Activated T-cell treated with anti-CD3 and anti-CD28 coated beads for 24 hours (primary cell): ENCODE data around the gene EPN3.

Source experiments
- DNase-seq: peaks from one replicate; pipeline ENCODE4 v3.0.0-alpha.2; 2020; ENCODE audit warnings: low read depth

Gene EPN3

DNA sequence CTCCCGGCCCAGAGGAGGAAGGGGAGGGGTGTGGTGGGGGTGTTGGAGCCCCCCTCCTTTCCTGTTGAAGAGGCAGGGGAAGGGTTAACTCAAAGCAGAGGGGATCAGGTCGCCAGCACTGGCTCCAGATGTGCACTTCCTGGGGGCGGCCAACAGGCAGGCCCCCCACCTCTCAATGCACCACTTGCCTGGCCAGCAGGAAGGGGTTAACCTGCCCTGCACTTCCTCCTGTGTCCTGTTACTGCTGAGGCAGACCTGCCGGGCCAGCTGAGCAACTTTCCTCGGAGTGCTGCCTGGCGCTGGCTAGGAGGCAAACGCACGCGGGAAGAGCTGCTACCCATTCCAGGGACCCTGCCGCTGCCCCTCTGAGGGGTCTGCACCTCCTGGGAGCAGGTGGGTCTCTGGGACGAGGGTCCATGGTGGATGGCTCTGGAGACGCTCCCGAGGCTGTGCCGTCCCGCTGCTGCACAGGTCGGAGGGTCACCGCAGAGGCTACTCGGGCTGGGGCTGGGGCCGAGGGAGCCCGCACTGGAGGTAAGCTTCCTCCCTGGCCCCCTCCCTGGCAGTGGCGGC, at the start of gene EPN3:
Gene EPN3 (plus strand): TSS at position 284 of the 573 bp plus-strand sequence. CDS start 3,822 bp downstream, outside the sequence.
- DNase-seq: no peak

DNA sequence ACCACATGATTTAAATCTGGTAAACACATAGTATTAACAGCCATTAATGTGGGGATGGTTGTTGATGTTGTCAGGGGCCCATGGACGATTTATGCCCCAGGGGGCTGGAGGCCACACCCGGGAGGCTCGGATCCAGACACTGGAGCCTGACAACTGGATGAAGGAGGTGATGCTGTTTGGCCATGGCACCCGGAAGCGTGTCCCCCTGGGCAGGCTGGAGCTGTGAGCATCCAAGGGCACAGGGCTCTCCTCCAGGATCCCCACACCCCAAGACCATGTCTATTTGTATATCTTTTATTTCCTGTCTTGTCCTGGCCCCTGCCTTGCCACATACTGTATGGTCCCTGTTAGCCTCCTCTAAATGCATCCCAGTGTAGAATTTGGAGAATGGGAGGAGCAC, 49.3 kb upstream of the EPN3 start:
- DNase-seq: no peak

DNA sequence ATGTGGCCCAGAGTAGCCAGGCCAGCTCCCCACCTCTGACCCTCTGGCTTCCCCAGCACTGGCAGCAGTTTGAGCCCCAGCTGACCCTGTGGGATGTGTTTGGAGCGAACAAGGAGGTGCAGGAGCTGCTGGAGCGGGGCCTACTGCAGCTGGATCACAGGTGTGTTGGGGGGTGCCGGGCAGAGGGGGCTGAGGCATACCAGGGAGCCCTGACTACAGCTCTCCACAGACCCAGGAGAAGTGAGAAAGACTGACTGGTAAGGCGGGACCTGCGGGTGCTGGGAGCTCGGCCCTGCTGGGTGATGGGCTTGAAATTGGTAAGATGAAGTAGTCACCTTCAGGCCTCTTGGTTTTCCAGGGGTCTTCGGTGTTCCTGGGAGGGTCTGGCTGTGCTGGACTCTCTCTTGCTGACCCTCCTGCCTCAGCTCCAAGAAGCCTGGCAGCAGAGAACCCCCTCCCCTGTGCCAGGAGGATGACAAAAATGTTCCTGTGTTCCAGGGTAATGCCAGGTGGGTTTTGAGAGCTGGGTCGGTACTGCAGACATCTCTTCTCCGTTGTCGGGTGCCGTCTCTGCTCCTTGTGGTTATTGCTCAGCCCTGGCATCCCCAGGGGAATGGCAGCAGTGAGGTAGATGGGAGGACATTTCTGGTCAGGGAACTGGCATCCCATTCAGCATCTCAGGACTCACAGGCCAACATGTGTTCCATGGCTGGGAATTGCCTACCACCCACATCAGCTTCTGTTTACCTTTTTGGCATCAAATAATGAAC, 48.0 kb upstream of the EPN3 start:
- DNase-seq: no peak

DNA sequence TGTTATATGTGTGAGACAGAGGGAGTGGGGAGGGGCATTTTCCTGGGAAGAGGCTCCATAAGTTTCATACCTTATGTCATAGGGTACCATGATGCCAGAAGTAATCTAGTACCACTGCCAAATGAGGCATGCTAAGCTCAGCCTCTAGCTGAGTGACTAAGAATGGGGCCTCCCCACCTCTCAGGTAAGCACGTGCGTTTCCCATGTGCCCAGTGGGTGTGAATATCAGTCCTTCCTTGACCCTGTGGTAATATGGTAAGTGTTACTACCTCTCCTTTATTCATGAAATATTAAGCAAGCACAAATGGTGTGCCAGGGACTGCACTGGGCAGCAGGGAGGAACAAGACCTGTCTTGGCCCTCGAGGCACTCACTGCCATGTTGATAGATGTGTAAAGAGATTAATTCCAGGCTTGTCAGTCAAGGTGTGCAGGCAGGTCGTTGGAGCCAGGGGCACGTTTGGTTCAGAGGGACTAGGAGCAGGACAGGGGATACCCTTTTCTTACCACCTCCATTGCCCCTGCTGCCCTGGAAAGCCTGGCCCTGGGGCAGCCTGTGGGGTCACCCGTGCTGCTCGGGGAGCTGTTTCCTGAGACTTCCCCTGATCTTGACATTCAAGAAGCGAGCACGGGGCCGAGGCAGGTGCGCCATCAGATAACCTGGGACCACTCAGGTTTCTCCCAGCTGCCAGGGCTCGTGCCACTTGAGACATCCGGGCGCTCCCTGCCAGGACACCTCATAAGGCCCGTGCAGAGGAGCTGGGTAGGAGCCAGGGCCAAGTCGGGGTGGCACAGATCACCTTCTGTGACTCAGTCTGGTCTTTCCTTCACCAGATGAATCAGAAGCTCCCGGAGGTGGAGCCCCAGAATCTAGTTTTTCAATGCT, 45.1 kb upstream of the EPN3 start:
- no peak for DNase-seq

DNA sequence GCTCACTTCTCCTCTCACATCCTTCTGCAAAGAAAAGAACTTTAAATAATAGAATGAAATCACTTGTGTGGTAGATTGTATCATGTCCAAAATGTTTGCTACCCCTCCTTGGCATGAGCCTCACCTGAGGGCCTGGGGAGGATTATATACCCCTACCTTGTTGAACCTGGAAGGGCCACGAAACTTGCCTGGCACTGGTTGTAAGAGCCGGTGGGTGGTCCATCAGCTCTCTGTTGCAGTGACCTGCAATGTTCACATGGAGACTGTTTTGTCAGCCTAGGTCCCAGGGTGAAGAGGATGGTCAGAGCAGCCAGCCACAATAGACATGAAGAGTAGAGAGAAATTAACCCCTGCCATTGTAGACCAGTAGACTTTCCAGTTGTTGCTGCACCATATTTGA, 43.7 kb upstream of the EPN3 start:
- no peak for DNase-seq

DNA sequence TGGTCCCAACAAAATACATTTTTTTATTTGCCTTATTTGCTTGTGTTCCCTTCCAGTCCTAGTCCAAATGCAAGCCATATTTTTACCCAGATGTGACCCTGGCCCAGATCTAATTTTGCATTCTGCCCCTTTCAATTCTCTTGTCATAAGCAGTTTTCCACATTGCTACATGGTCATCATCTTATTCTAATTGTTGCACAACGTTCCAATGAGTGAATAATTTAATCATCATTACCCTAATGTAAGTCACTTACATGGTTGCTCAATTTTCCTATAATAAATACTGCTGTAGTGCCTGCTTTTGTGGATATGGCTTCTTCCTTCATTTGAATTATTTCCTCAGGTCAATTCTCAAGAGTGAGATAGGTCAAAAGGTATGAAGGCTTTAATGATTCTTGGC, 41.0 kb upstream of the EPN3 start:
- DNase-seq: no peak

DNA sequence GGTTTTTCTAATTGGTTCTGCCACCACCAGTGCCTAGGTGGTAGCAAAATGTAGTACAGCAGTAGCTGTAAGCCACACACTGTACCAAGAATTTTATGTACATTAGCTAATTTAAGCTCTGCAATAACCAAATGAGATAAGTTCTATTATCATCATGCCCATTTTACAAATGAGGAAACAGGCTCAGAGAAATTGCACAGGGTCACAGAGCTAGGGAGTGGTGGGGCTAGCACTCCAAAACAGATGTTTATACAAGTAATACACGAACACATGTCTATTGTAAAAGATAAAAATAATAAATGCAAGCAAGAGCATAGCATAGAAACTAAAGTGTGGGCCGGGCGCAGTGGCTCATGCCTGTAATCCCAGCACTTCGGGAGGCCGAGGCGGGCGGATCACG, 40.3 kb upstream of the EPN3 start:
- no peak for DNase-seq

DNA sequence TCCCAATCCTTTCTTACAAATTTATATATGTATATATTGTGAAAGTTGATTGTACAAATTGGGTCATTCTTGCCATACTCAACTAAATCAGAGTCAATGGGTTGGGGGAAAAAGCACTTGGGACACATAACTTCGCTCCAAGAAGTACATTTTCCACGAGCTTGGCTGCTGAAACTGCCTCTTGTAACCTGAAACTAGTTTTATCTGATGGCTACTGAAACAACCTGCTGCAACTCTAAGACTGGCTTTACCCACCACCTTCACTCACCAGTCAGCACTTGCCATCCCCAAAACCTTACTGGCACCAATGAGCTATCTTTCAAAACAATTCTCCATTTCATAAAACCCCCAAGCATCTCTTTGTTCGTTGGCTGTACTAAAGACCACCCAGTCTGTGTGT, 38.8 kb upstream of the EPN3 start:
- DNase-seq: no peak

DNA sequence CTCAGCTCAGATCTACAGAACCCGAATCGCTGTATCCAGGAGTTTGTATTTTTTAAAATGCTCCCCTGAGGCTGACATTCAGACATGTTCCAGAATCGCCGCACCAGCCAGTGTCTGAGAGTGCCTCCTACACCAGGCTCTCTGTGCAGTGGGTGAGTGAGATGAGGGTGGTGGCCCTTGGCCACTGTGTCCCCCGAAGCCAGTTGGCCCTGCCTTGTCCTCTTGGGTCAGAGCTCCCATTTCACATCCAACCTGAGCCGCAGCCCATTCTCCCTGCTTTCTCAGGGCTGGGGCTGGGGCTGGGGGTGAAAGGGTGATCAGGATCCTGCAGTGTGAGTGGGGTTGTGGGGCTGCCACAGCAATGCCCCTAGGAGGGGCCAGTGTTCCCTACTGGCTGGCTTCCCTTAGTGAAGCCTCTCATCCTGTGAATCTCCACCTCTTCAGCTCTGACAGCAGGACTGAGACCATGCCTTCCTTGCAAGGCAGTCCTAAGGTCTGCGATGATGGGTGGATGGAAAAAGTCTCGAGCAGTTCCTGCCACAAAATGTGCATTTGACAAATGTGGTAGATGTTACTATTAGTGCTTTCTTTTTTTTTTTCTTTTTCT, 37.2 kb upstream of the EPN3 start:
- no peak for DNase-seq

DNA sequence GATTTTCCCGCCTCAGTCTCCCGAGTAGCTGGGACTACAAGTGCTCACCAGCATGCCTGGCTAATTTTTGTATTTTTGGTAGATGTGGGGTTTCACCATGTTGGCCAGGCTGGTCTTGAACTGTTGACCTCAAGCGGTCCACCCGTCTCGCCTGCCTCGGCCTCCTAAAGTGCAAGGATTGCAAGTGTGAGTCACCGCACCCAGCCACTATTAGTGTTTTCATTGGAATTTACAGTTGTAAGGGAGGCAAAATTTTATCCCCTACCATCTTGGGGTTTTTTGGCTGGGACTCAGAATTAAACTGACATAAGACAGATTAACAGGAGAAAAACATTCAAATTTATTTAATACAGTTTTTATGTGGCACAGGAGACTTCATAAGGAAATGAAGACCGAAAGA, 36.6 kb upstream of the EPN3 start:
- DNase-seq: no peak

DNA sequence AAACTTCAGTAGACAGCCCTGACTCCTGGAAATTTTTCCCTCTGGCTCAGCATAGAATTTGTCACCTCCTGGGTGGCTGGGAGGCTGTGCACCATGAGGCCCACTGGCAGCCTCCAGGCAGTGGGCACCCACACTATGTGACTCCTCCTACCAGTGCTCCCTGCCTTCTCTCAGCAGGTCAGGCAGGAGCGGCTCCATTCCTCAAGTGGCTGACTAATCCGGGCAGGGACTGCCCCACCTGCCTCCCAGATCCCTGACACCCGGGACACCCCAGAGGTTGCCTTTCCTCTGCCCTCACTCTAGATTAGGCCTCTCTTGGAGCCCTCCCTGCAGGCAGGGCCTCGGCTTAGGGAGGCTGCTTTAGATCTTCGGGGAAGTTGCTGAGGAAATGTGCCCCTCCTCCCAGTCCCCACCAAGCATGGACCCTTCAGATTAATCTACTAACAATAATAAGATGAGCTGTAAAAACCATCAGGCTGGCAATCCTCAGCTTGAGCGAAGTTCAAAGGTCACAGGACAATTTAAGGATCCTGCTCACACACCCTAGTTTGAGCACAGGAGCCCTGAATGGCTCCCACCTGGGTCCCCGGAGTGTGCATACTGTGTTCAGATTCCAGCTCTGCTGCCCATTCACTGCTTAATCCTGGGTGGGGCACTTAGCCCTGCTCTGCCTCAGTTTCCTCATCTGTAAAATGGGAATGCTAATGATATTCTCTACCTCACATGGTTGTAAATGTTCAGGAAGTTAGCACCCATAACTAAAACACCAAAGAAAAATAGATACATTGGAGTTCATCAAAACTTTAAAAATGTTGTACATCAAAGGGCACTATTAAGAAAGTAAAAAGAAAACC, 34.3 kb upstream of the EPN3 start:
- DNase-seq: no peak

DNA sequence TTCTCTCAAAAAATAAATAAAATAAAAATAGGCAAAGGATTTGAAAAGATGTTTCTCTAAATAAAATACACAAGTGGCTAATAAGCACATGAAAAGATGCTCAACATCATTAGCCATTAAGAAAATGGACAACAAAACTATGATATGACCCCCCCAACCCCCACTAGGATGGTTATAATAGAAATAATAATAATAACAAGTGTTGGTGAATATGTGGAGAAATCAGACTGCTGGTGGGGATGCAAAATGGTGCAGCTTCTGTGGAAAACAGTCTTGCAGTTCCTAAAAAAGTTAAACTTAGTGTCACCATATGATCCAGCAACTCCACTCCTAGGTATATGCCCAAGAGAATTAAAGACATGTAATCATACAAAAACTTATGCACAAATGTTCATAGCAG, 33.3 kb upstream of the EPN3 start:
- no peak for DNase-seq

DNA sequence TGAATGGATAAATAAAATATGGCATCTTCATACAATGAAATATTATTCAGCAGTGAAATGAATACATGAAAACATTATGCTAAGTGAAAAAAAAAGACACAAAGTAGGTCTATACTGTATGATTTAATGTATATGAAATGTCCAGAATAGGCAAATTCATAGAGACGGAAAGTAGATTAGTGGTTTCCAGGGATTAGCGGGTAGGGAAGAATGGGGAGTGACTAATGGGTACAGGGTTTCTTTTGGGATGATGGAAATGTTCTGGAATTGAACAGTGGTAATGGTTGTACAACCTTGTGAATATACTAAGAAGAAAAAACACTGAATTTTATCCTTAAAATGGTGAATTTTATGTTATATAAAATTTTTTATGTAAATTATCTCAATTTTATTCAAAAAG, 32.8 kb upstream of the EPN3 start:
- DNase-seq: no peak

DNA sequence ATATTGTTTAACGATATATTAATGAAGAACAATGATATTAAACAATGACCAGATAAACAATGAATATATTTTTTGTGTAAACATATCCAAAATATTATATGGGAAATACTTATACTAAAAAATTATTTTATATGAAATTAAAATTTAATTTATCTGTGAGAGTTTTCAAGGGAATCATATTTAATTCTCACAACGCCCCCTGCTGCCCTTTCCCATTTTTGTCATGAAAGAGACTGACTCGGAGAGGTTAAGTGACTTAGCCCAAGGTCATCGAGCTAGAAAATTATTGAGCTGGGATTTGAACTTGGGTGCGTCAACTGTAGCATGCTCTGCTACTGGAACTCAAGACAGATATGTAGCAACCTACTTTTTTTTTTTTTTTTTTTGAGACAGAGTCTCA, 31.5 kb upstream of the EPN3 start:
- DNase-seq: no peak

DNA sequence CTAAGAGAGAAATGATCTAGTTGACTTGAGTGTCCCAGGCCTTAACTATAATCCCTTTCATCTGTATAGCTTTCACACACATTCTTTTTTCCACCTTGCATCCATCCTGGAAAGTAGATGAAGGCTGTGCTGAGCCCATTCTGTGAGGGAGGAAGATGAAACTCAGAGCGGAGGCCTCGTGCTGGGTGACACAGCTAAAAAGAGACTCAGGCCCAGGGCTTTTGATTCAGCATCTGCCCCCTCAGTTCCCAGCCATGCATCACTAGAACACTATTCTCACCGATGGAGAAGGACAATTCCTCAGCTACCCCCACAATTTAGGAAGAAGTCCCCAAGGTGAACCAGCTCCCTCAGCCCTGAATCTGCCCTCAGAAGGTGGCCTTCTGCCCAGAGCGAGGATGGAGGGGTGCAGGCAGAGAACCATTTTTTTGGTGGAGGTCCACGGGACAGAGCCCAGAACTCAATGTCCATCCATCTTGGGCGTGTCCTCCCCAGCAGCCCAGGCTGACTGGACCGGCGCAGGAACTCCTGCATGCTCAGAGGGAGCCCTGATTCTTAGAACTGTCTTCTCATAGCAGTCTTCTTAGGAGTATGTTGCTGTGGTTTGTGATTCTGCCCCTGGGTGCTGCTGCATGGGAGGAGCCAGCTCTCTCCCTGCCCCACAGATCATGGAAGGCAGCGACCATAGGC, 30.1 kb upstream of the EPN3 start:
- DNase-seq: no peak

DNA sequence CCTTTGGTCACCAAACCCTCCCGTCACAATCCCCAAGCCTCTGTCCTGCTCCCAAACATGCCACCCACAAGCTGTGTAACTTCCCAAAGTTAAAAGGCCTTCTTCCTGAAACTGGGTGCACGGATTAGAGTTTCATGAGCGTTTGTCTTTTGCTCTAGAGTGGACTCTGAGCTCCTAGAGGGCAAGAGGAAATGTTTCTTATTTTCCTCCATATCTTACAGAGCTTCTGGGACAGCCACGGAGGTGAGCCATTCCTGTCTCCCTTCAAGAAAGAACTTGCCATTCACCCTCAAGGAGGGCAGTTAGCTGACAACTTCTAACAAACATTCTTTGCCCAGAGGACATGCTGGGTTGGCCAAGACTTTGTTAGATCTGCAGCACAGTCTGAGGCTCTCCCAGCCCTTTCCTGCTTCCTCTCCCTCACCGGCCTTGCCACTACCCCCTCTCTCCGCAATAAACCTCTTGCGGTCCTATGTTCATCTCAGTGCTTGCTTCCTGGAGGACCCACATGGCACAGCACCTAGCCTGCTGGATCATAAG, 26.9 kb upstream of the EPN3 start:
- no peak for DNase-seq

DNA sequence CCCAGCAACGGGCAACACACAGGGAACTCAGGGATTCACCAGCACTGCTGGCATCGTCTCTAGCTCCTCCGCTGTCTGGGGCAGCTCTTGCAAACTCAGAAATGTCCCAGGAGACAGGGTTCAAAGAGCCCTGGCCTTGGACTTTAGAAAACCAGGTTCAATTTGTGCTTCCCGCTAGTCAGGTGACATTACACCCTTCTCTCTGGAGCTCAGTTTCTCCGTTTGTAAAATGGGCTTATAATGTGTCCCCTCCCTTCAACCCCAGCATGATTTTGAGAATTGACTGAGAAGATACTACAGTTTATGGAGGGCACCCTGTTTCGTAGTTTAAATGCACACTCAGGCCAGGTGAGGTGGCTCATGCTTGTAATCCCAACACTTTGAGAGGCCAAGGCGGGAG, 26.2 kb upstream of the EPN3 start:
- no peak for DNase-seq

DNA sequence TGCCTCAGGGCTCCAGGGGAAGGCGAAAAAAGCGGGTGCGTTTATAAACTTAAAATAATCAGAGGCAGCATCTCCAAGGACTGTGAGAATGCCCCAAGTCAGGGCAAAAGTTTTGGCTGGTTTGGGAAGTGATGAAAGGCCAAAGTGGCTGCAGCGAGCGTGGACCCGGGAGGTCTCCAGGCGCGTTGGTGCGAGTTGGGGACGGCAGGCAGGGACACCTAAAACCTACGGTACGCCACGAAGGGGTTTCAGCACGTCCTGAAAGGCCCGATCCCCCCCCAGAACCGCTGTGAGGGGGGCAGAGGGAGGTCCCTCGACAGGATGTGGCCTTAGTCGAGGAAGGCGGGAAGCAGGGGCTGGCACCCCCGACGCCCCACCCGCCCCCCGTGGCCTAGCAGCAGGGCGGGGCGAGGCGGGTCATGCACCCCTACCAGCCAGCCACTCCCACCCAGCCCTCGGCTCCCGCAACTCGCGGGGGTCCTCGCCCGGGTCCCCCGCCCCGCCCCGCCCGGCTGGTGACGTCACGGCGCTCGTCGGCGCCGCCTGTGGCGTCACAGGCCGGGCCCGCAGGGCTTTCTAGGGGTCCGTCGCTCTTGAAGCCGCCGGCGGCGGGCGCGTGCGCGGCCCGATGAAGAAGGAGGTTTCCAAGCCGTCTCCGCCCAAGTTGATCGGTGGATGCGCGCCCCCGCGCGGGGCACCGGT, 24.5 kb upstream of the EPN3 start, which contains the start of gene MYCBPAP:
Gene MYCBPAP (plus strand): TSS at position 569 of the 702 bp plus-strand sequence. CDS start 236 bp downstream, outside the sequence.
- peak; percentile 71 for DNase-seq

DNA sequence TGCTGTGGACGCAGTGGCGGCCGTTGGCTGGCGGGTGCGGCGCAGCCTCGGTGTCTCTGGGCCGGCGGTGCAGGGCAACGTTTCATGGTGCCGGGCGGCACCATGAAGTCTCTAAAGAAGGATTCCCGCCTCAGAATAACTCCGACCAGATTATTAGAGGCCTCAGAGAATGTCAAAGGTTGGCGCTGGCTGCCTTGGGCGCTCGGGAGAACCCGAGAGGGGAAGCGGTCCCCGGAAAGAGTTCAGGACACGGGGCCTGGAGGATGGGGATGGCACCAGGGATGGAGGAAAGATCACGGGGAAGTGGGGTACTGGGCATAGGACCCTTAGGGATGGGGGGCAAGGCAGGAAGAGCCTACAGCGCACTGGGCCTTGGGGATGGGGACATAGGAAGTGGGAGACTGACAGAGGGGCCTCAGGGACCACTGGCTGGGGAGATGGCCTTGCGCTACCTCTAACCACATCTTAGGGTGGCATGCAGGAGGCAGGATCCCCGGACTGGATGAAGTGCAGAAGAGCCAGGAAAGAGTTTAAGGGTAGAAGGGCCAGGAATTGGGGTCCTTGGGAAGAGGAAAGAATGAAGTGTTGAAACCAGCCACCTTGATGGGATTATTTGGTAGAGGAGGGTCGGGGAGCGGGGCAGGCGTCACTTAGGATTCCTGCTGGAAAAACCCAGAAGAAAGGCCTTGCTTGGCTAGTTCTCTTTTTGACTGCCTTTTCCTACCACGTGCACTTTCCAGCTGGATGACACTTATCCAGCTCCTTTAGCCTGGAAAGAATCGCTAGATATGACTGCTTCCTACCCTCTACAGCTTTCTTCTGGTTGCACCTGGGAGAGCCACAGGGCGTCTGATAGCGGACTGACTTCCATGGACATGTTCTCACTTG, 23.7 kb upstream of the EPN3 start:
- no peak for DNase-seq
